Heart left ventricle (tissue), 16 donors: ENCODE data around the gene LYSMD1. TPM values are rescaled to one million over a fixed set of nuclear protein-coding genes. Genes with fewer than 3 reads are reported as not detected.

ENCODE experiments used
- ATAC-seq, 4 donors: fragments of 200-7000 bp; cut with Tn5 transposase; one replicate each; pipeline ENCODE4 v1.9.1; 2020 to 2022; ENCODE audit warnings: moderate library complexity in 4 of 4, mild to moderate bottlenecking in 3 of 4, moderate number of reproducible peaks in 1 of 4
- DNase-seq, 5 donors: peaks; one replicate each; pipeline ENCODE4 v3.0.0-alpha.2; 2020
- H3K27ac ChIP-seq, 12 donors: fragments of 200-600 bp; sonication (generic) in 4 of 12; one replicate each; pipeline versions ENCODE4 v1.5.0 to v1.8.0; 2016 to 2022; ENCODE audit warnings: mild to moderate bottlenecking in 2 of 12
- H3K27me3 ChIP-seq, 9 donors: fragments of 200-600 bp; sonication (generic) in 2 of 9; one replicate each; pipeline versions ENCODE4 v1.5.1 to v1.8.0; 2016 to 2022; ENCODE audit warnings: mild to moderate bottlenecking in 3 of 9
- H3K36me3 ChIP-seq, 9 donors: fragments of 200-600 bp; sonication (generic) in 2 of 9; one replicate each; pipeline versions ENCODE4 v1.5.0 to v1.8.0; 2018 to 2022; ENCODE audit warnings: mild to moderate bottlenecking in 2 of 9
- H3K4me1 ChIP-seq, 12 donors: fragments of 200-600 bp; sonication (generic) in 4 of 12; one replicate each; pipeline versions ENCODE4 v1.5.0 to v1.8.0; 2016 to 2022; ENCODE audit warnings: mild to moderate bottlenecking in 3 of 12
- H3K4me3 ChIP-seq, 12 donors: fragments of 200-600 bp; sonication (generic) in 4 of 12; one replicate each; pipeline versions ENCODE4 v1.5.0 to v1.8.0; 2017 to 2022; ENCODE audit warnings: mild to moderate bottlenecking in 9 of 12, moderate library complexity in 4 of 12
- H3K9me3 ChIP-seq, 12 donors: fragments of 200-600 bp; sonication (generic) in 4 of 12; one replicate each; pipeline versions ENCODE4 v1.5.0 to v1.8.0; 2016 to 2022; ENCODE audit warnings: mild to moderate bottlenecking in 1 of 12
- POLR2A ChIP-seq, 2 donors: fragments of 450-650 bp; IDR thresholded peaks; one replicate each; pipeline ENCODE4 v1.6.1; 2017; ENCODE audit warnings: antibody characterized with exemption in 2 of 2, mild to moderate bottlenecking in 2 of 2, moderate library complexity in 2 of 2
- WGBS, 4 donors: extraction: QIAGEN DNeasy Blood & Tissue Kit in 2 of 4; methylation state at CpG; one replicate each; pipeline versions ENCODE4 v1.1.5 to v1.1.7; 2013 to 2018; 5-methylcytosine and 5-hydroxymethylcytosine counted together
- intact Hi-C, 10 donors: fragments of 100-400 bp; cut with DNase I; formaldehyde crosslinking; loops; one replicate each; pipeline versions ENCODE4 v1.11.1 to v1.14.2; 2022
- long read RNA-seq, 3 donors: library from polyadenylated mRNA; unstranded; transcript quantifications; one replicate each; pipeline ENCODE4 v2.0.0, GENCODE V29; 2020 to 2021
- polyA plus RNA-seq, 2 donors: library from polyadenylated mRNA; stranded (reverse); fragments of 200-250 nt; gene quantifications; one replicate each; pipeline ENCODE4 v1.2.3, GENCODE V29; 2013
- total RNA-seq, 9 donors: library from RNA; depleted of rRNA in 2 of 9; stranded (reverse); fragments of >200 nt in 2 of 9; fragmentation: NEBNext Ultra II Directional in 3 of 9; extraction: Animal tissue kit (Norgen Biotek cat#: 25700) in 3 of 9; gene quantifications; one replicate each; pipeline versions ENCODE4 v1.1.0 to v1.2.4, GENCODE V29; 2016 to 2023
- TF ChIP-seq, protein P1 (sequence below), 12 donors: fragments of 200-600 bp; sonication (generic) in 4 of 12; IDR thresholded peaks; one replicate each; pipeline versions ENCODE4 v1.5.0 to v1.8.0; 2018 to 2022; ENCODE audit warnings: antibody characterized with exemption in 12 of 12, mild to moderate bottlenecking in 5 of 12
- donor health status: ischemic (EF 13 %, LVEDD 7.1; RV severe dilation, severe dysfunction).
- donor health status: healthy with polysubstance abuse.
- donor health status: DM: no; HTN: yes; CAD: no.
- donor health status: DM: no; HTN: no; CAD: no.
- donor health status: ischemic (EF 25% LVEDD 6.9; RV normal size, moderate dysfunction).
- donor health status: ischemic (EF 25% LVEDD 5.7; RV mildly dilated, moderate dysfunction).
- donor health status: healthy.
- donor health status: DM: yes; HTN: yes; CAD: no.
- donor health status: ischemic (EF 35%, LVEDD 5.7; RV mildly dilated, moderate dysfunction).
- donor health status: nonischemic (EF 11% LVEDD 7.7; RV severe dilation, severe dysfunction).
- donor health status: DM: yes; HTN: yes; CAD: no.
- donor health status: PGD.
- donor health status: ischemic (EF 29% LVEDD 5.4; RV normal size, mild dysfunction).
- donor health status: nonischemic (EF 23%, LVEDD 6.1; RV moderate dilation, normal function).

LYSMD1 gene, protein sequence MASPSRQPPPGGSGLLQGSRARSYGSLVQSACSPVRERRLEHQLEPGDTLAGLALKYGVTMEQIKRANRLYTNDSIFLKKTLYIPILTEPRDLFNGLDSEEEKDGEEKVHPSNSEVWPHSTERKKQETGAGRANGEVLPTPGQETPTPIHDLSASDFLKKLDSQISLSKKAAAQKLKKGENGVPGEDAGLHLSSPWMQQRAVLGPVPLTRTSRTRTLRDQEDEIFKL
- total RNA-seq (10 to 100 TPM; 10.1 to 26.8 (median 13.0) TPM), polyA plus RNA-seq (10 to 100 TPM in 1 of 2 donors, 1 to 10 TPM in 1; 6.8 to 14.7 TPM)
- long read RNA-seq, donor 1, partial matches to known transcripts = 0 of 1 reads
- long read RNA-seq, donor 1, other reads (novel, unspliced or antisense) = 0 of 1 reads
- long read RNA-seq, donor 2, partial matches to known transcripts = 0 of 2 reads
- long read RNA-seq, donor 2, other reads (novel, unspliced or antisense) = 2 of 2 reads
- long read RNA-seq, donor 3, partial matches to known transcripts = 0 of 1 reads
- long read RNA-seq, donor 3, other reads (novel, unspliced or antisense) = 0 of 1 reads

DNA sequence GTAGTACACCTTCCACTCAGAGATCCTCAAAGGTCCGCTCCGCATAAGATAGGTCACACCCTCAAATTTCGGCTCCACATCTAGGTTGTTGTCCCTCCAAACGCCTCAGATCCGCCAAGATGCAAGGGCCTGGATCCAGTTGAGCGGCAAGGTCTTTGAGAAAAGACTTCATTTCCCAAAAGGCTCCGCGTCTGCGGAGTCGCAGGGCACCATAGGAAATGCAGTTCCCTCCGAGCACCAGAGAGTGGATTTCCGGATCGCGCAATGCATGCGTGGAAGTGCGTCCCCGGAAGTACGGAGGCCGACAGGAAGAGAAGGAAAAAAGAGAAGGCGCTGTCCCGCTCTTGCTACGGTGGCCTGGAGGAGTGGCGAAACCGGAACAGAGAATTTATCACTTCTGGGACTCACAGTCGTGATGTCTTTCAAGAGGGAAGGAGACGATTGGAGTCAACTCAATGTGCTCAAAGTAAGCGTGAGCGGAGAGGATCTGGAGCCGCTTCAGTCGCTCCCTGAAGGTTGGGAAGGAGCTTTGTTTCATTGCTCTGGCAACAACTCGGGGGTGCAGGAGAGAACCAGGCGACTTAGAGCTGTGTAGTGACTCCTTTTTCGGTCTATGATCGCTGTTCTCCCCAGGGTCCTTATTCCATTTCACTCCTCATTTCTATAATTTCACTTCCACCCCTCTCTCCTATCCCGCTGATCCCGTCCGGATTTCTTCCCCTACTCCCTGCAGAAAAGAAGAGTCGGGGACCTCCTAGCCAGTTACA, at the start of gene LYSMD1, which contains the start of gene SCNM1:
LYSMD1 (minus strand) TSS at position 165 of the 767 bp plus-strand sequence. CDS start 644 bp downstream, outside the sequence.
SCNM1 (plus strand) TSS at position 407 of the 767 bp plus-strand sequence; CDS start at position 416, 9 bp downstream.
- peaks cover 0 to 66% (median 47%) of the 10 kb centered on the region in 9 donors for H3K36me3 ChIP-seq
- H3K9me3 ChIP-seq = no peaks in the 10 kb centered on the region
- peak within 1 kb of the TSS; percentile 58 to 91 (median 82) for H3K4me3 ChIP-seq
- intact Hi-C loops = loop anchor here in 1 of 10 donors (2.0 kb wide), 1 partner anchor 19 kb away; the partner anchor contains the start of gene SEMA6C
- ATAC-seq = peak; percentile 91 to 96 (median 94)
- peak; percentile 95 to 98 (median 98) for DNase-seq
- H3K27me3 ChIP-seq = no peaks in the 10 kb centered on the region
- TF ChIP-seq POLR2A (IDR thresholded peaks at IDR 0.05) = peak in 1 of 2 donors; percentile 34
- TF ChIP-seq, protein P1, sequence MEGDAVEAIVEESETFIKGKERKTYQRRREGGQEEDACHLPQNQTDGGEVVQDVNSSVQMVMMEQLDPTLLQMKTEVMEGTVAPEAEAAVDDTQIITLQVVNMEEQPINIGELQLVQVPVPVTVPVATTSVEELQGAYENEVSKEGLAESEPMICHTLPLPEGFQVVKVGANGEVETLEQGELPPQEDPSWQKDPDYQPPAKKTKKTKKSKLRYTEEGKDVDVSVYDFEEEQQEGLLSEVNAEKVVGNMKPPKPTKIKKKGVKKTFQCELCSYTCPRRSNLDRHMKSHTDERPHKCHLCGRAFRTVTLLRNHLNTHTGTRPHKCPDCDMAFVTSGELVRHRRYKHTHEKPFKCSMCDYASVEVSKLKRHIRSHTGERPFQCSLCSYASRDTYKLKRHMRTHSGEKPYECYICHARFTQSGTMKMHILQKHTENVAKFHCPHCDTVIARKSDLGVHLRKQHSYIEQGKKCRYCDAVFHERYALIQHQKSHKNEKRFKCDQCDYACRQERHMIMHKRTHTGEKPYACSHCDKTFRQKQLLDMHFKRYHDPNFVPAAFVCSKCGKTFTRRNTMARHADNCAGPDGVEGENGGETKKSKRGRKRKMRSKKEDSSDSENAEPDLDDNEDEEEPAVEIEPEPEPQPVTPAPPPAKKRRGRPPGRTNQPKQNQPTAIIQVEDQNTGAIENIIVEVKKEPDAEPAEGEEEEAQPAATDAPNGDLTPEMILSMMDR (IDR thresholded peaks at IDR 0.05) = peak in 4 of 12 donors; percentile 9 to 14 (median 12)
- 0 to 1% (median 0%) methylated on average over 35 to 38 of the region's 38 CpGs for WGBS, 4 donors
- peaks cover 4 to 40% (median 22%) of the 10 kb centered on the region in 12 donors for H3K4me1 ChIP-seq
- peak within 1 kb of the TSS; percentile 73 to 96 (median 93) for H3K27ac ChIP-seq

DNA sequence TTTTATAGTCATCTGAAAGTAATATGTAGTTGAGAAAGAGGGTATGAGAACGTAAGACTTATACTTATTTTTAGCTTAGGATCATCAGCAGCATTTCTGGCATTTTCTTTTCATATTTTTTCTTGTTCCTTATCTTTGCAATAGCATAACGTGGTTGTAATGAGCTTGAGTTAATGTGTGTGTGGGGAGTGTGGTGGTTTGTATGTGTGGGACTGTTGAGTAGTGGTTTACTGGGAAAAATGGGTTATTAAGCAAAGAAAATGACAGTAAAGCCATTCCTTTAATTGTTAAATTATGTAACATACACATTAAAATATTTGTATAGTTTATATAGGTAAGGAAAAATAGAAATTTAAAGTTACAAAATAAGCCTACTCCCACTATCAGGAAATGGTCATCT, 47.9 kb upstream of the LYSMD1 start:
- DNase-seq (no peak), ATAC-seq (no peak)
- Histone ChIP-seq H3K4me3 (no peak overlapping the region), H3K4me1 (peaks cover 0 to 19% (median 5%) of the 10 kb centered on the region in 12 donors), H3K27me3 (no peaks in the 10 kb centered on the region), H3K9me3 (no peaks in the 10 kb centered on the region), H3K36me3 (peaks cover 0 to 62% (median 25%) of the 10 kb centered on the region in 9 donors), H3K27ac (no peak overlapping the region)
- TF ChIP-seq, protein P1 (IDR thresholded peaks at IDR 0.05) = no peak
- no peak for TF ChIP-seq POLR2A (IDR thresholded peaks at IDR 0.05)
- WGBS, 4 donors = 16 to 30% (median 29%) methylated on average over 2 of the region's 2 CpGs
- intact Hi-C loops = no loop called here

DNA sequence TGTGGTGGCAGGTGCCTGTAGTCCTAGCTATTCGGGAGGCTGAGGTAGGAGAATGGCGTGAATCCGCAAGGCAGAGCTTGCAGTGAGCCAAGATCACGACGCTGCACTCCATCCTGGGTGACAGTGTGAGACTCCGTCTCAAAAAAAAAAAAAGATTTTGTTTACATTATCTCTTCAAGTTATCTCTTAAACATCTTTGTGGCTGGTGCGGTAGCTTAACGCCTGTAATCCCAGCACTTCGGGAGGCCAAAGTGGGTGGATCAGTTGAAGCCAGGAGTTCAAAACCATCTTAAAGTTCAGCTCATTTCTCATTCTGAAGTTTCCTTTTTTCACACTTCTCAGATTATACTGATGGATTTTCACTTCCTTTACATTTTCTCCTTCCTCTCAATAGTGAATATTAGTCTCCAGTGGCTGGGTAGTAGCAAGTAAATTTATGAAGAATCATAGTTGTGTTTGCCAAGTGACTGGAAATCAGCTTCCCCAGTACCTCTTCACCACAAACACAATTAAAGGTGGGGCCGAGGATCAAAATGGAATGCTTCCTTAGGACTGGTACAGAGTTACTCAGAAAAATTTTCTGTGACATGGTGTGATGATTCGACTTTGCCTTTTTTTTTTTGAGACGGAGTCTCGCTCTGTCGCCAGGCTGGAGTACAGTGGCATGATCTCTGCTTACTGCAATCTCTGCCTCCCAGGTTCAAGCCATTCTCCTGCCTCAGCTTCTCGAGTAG, 46.4 kb upstream of the LYSMD1 start:
- Histone ChIP-seq H3K36me3 (peaks cover 0 to 65% (median 39%) of the 10 kb centered on the region in 9 donors), H3K4me1 (peaks cover 0 to 22% (median 5%) of the 10 kb centered on the region in 12 donors), H3K9me3 (no peaks in the 10 kb centered on the region), H3K27ac (no peak overlapping the region), H3K4me3 (no peak overlapping the region), H3K27me3 (no peaks in the 10 kb centered on the region)
- DNase-seq (no peak), ATAC-seq (no peak)
- intact Hi-C loops = no loop called here
- no peak for TF ChIP-seq POLR2A (IDR thresholded peaks at IDR 0.05)
- TF ChIP-seq, protein P1 (IDR thresholded peaks at IDR 0.05) = no peak
- WGBS, 4 donors = 85 to 89% (median 88%) methylated on average over 15 of the region's 15 CpGs
